PC-3 (cell line): ENCODE results near the gene FAM53B.

Source experiments
- CTCF ChIP-seq: fragments of 300-600 bp; sonication (generic); conservative IDR thresholded peaks from 2 replicates; pipeline ENCODE4 v1.5.1; 2017; ENCODE audit warnings: antibody characterized with exemption, low read depth, mild to moderate bottlenecking, low read length
- EZH2 ChIP-seq: fragments of 300-600 bp; sonication (generic); IDR thresholded peaks from one replicate; pipeline ENCODE4 v1.6.1; 2017; ENCODE audit warnings: antibody characterized with exemption, mild to moderate bottlenecking, low read length; ENCODE audit not compliant: unreplicated experiment

GRCh38 chr10:124653311-124653710 lies 90.9 kb downstream of the FAM53B start:
- TF ChIP-seq CTCF (no peak), EZH2 (no peak)
